Measurements from ENCODE around the gene TUBGCP6. TPM values are rescaled to one million over a fixed set of nuclear protein-coding genes. Genes with fewer than 3 reads are reported as not detected.
A peak's percentile ranks its signal among the peaks of the same experiment; 100 is the strongest.

The TUBGCP6 gene
- total RNA-seq, 1 experiment from 2014 or later = 34.5 TPM

GRCh38 chr22:50192436-50193204 is 52.2 kb downstream of the TUBGCP6 start:
- in situ Hi-C loops (cut with HindIII; ENCODE audit: low pct_unique_long_range_greater_than_20kb, low sequenced_read_pairs) = no loop called here
- no peak for DNase-seq (ENCODE audit: low read depth)

GRCh38 chr22:50190941-50191741 is 53.7 kb downstream of the TUBGCP6 start:
- in situ Hi-C loops (cut with HindIII; ENCODE audit: low pct_unique_long_range_greater_than_20kb, low sequenced_read_pairs) = no loop called here
- DNase-seq (ENCODE audit: low read depth) = no peak

GRCh38 chr22:50190182-50190940 is 54.5 kb downstream of the TUBGCP6 start:
- in situ Hi-C loops (cut with HindIII; ENCODE audit: low pct_unique_long_range_greater_than_20kb, low sequenced_read_pairs) = no loop called here
- peak; percentile 97 for DNase-seq (ENCODE audit: low read depth)

- in situ Hi-C loops (cut with HindIII; ENCODE audit: low pct_unique_long_range_greater_than_20kb, low sequenced_read_pairs) = no loop called here
- no peak for DNase-seq (ENCODE audit: low read depth)
Observed at GRCh38 chr22:50189849-50190181, 55.0 kb downstream of the TUBGCP6 start.

GRCh38 chr22:50189184-50189848 is 55.5 kb downstream of the TUBGCP6 start:
- in situ Hi-C loops (cut with HindIII; ENCODE audit: low pct_unique_long_range_greater_than_20kb, low sequenced_read_pairs) = no loop called here

GRCh38 chr22:50188356-50188755 is 56.5 kb downstream of the TUBGCP6 start:
- DNase-seq (ENCODE audit: low read depth) = no peak
- in situ Hi-C loops (cut with HindIII; ENCODE audit: low pct_unique_long_range_greater_than_20kb, low sequenced_read_pairs) = no loop called here

More at GRCh38 chr22:50189184-50189848, 55.5 kb downstream of the TUBGCP6 start:
- DNase-seq (ENCODE audit: low read depth) = no peak

- in situ Hi-C loops (cut with HindIII; ENCODE audit: low pct_unique_long_range_greater_than_20kb, low sequenced_read_pairs) = no loop called here
- DNase-seq (ENCODE audit: low read depth) = no peak
Observed at GRCh38 chr22:50186761-50187523, 57.9 kb downstream of the TUBGCP6 start.

- DNase-seq (ENCODE audit: low read depth) = no peak
- in situ Hi-C loops (cut with HindIII; ENCODE audit: low pct_unique_long_range_greater_than_20kb, low sequenced_read_pairs) = no loop called here
Observed at GRCh38 chr22:50186181-50186714, 58.6 kb downstream of the TUBGCP6 start.

- in situ Hi-C loops (cut with HindIII; ENCODE audit: low pct_unique_long_range_greater_than_20kb, low sequenced_read_pairs) = no loop called here
- DNase-seq (ENCODE audit: low read depth) = peak; percentile 65
Observed at GRCh38 chr22:50185375-50186087, 59.3 kb downstream of the TUBGCP6 start, which contains the start of gene TRABD. TRABD (plus strand) TSS chr22:50185913; CDS start chr22:50193061, 7,148 bp downstream.

GRCh38 chr22:50184902-50185374 is 59.9 kb downstream of the TUBGCP6 start:
- DNase-seq (ENCODE audit: low read depth) = no peak
- in situ Hi-C loops (cut with HindIII; ENCODE audit: low pct_unique_long_range_greater_than_20kb, low sequenced_read_pairs) = no loop called here

- in situ Hi-C loops (cut with HindIII; ENCODE audit: low pct_unique_long_range_greater_than_20kb, low sequenced_read_pairs) = no loop called here
Observed at GRCh38 chr22:50184004-50184901, 60.6 kb downstream of the TUBGCP6 start.

GRCh38 chr22:50183141-50183971 is 61.5 kb downstream of the TUBGCP6 start:
- in situ Hi-C loops (cut with HindIII; ENCODE audit: low pct_unique_long_range_greater_than_20kb, low sequenced_read_pairs) = no loop called here
- no peak for DNase-seq (ENCODE audit: low read depth)

More at GRCh38 chr22:50184004-50184901, 60.6 kb downstream of the TUBGCP6 start:
- DNase-seq (ENCODE audit: low read depth) = no peak

GRCh38 chr22:50182176-50183081 is 62.4 kb downstream of the TUBGCP6 start:
- in situ Hi-C loops (cut with HindIII; ENCODE audit: low pct_unique_long_range_greater_than_20kb, low sequenced_read_pairs) = no loop called here
- no peak for DNase-seq (ENCODE audit: low read depth)
